H1 (cell line): Measurements from ENCODE around the gene PRRG1. TPM values are rescaled to one million over a fixed set of nuclear protein-coding genes. Genes with fewer than 3 reads are reported as not detected.

ENCODE experiments used
- polyA plus RNA-seq, 7 experiments: library from polyadenylated mRNA; depleted of rRNA in 3 of 7; stranded (reverse) in 5 of 7; unstranded in 2 of 7; fragments of >200 nt in 5 of 7; fragments of 200-250 nt in 2 of 7; gene quantifications; 1 replicate in 5 of 7; 2 replicates in 1 of 7; 4 replicates in 1 of 7; pipeline versions ENCODE4 v1.2.1 to v1.2.3, GENCODE V29; 2011 to 2013; ENCODE audit warnings: missing spikeins in 2 of 7, mixed read lengths in 2 of 7
- total RNA-seq: library from RNA; stranded (reverse); fragmentation: NEBNext Ultra II Directional; extraction: Animal tissue kit (Norgen Biotek cat#: 25700); gene quantifications from 2 replicates; pipeline ENCODE4 v1.2.1, GENCODE V29; 2021

Gene PRRG1
- total and polyA plus RNA-seq, 2 of the 8 experiments (the other 6 are each of a cell fraction or from before 2014, with no cell fraction given): 10.2 to 10.5 TPM

Other genes starting within 250 kb of the PRRG1 start
- gene LANCL3, start 222.3 kb downstream of the PRRG1 start, total RNA-seq: 0.36 and 0.37 TPM in 2 replicates
- 0.11 and 0.24 TPM in 2 replicates for gene LANCL3, start 222.3 kb downstream of the PRRG1 start, polyA plus RNA-seq (2011; rRNA removed)